HFFc6 (cell line): ENCODE results near the gene DEUP1. TPM values are rescaled to one million over a fixed set of nuclear protein-coding genes. Genes with fewer than 3 reads are reported as not detected.

Experiments used
- DNase-seq: peaks from one replicate; pipeline ENCODE4 v3.0.0-alpha.2; 2018
- H3K27ac Mint-ChIP-seq: 2 replicates; pipeline ENCODE4 v1.8.0; 2020; ENCODE audit warnings: mild to moderate bottlenecking, mixed read lengths
- H3K27me3 Mint-ChIP-seq: 2 replicates; pipeline ENCODE4 v1.8.0; 2021; ENCODE audit warnings: mild to moderate bottlenecking, moderate library complexity, mixed read lengths; ENCODE audit not compliant: insufficient read depth
- H3K36me3 Mint-ChIP-seq: 2 replicates; pipeline ENCODE4 v1.8.0; 2021; ENCODE audit warnings: low read depth, mixed read lengths
- H3K4me1 Mint-ChIP-seq: 2 replicates; pipeline ENCODE4 v1.8.0; 2020; ENCODE audit warnings: low read depth, mixed read lengths
- H3K4me3 Mint-ChIP-seq: 2 replicates; pipeline ENCODE4 v1.8.0; 2020; ENCODE audit warnings: mild to moderate bottlenecking, moderate library complexity, mixed read lengths
- H3K9me3 Mint-ChIP-seq: 2 replicates; pipeline ENCODE4 v1.8.0; 2020; ENCODE audit warnings: mild to moderate bottlenecking, mixed read lengths
- CTCF ChIP-seq: fragments of 200-600 bp; sonication (generic); IDR thresholded peaks from 2 replicates; pipeline ENCODE4 v1.5.0; 2021; ENCODE audit warnings: antibody characterized with exemption, mild to moderate bottlenecking
- total RNA-seq, 6 experiments: library from RNA; stranded (reverse); fragmentation: NEBNext Ultra II Directional; extraction: Animal tissue kit (Norgen Biotek cat#: 25700); gene quantifications; 2 replicates in 1 of 6; 3 replicates in 5 of 6; pipeline ENCODE4 v1.2.3, GENCODE V29; 2021

Gene DEUP1
- total RNA-seq, 6 experiments from 2014 or later = not detected

- Mint-ChIP-seq H3K36me3 (no peaks in the 10 kb centered on the region), H3K27me3 (peaks cover 1% of the 10 kb centered on the region), H3K4me3 (no peak overlapping the region), H3K9me3 (no peaks in the 10 kb centered on the region), H3K27ac (no peak overlapping the region), H3K4me1 (peaks cover 20% of the 10 kb centered on the region)
- TF ChIP-seq CTCF = no peak
- DNase-seq = no peak
Measured at GRCh38 chr11:93481279-93481678, 150.7 kb downstream of the DEUP1 start.

GRCh38 chr11:93481696-93482095 is 151.2 kb downstream of the DEUP1 start:
- no peak for DNase-seq
- no peak overlapping the region for H3K4me3 Mint-ChIP-seq
- H3K4me1 Mint-ChIP-seq = peaks cover 16% of the 10 kb centered on the region
- H3K27me3 Mint-ChIP-seq = no peaks in the 10 kb centered on the region; the same call in none of the 2 replicates
- H3K27ac Mint-ChIP-seq = no peak overlapping the region
- H3K36me3 Mint-ChIP-seq = no peaks in the 10 kb centered on the region
- no peaks in the 10 kb centered on the region for H3K9me3 Mint-ChIP-seq
- TF ChIP-seq CTCF = no peak

- Mint-ChIP-seq H3K27me3 (no peaks in the 10 kb centered on the region; the same call in none of the 2 replicates), H3K4me1 (peaks cover 7% of the 10 kb centered on the region), H3K36me3 (no peaks in the 10 kb centered on the region), H3K27ac (no peak overlapping the region), H3K4me3 (no peak overlapping the region), H3K9me3 (no peaks in the 10 kb centered on the region)
- no peak for DNase-seq
- TF ChIP-seq CTCF = no peak
Measured at GRCh38 chr11:93482556-93482955, 152.0 kb downstream of the DEUP1 start.

GRCh38 chr11:93484716-93485115 is 154.2 kb downstream of the DEUP1 start:
- H3K4me3 Mint-ChIP-seq = no peak overlapping the region
- H3K27me3 Mint-ChIP-seq = no peaks in the 10 kb centered on the region; the same call in none of the 2 replicates
- TF ChIP-seq CTCF = no peak
- no peak for DNase-seq
- no peaks in the 10 kb centered on the region for H3K9me3 Mint-ChIP-seq
- H3K36me3 Mint-ChIP-seq = no peaks in the 10 kb centered on the region
- H3K27ac Mint-ChIP-seq = no peak overlapping the region
- no peaks in the 10 kb centered on the region; the same call in 1 of the 2 replicates for H3K4me1 Mint-ChIP-seq

- H3K36me3 Mint-ChIP-seq = no peaks in the 10 kb centered on the region
- TF ChIP-seq CTCF = no peak
- H3K4me1 Mint-ChIP-seq = no peaks in the 10 kb centered on the region; the same call in 1 of the 2 replicates
- no peak overlapping the region for H3K27ac Mint-ChIP-seq
- H3K9me3 Mint-ChIP-seq = no peaks in the 10 kb centered on the region
- H3K4me3 Mint-ChIP-seq = no peak overlapping the region
- no peak for DNase-seq
- H3K27me3 Mint-ChIP-seq = no peaks in the 10 kb centered on the region; the same call in none of the 2 replicates
Measured at GRCh38 chr11:93485983-93486382, 155.4 kb downstream of the DEUP1 start.

GRCh38 chr11:93487032-93487483 is 156.5 kb downstream of the DEUP1 start:
- Mint-ChIP-seq H3K9me3 (no peaks in the 10 kb centered on the region), H3K36me3 (no peaks in the 10 kb centered on the region), H3K4me1 (no peaks in the 10 kb centered on the region; the same call in 1 of the 2 replicates), H3K4me3 (no peak overlapping the region), H3K27me3 (no peaks in the 10 kb centered on the region; the same call in none of the 2 replicates), H3K27ac (no peak overlapping the region)
- no peak for DNase-seq
- no peak for TF ChIP-seq CTCF
